Measurements from ENCODE around the gene FBXL17. TPM values are rescaled to one million over a fixed set of nuclear protein-coding genes. Genes with fewer than 3 reads are reported as not detected.

The FBXL17 gene
- total RNA-seq, 2 experiments from 2014 or later, result 6.6 to 9.4 TPM

GRCh38 chr5:107949688-107950341 lies 432.1 kb downstream of the FBXL17 start:
- ChIA-PET POLR2A (no interaction called here), CTCF (no interaction called here)
- Mint-ChIP-seq H3K36me3 (ENCODE audit: low read depth) (peaks cover 7% of the 10 kb centered on the region), H3K4me1 (ENCODE audit: low read depth) (peaks cover 24% of the 10 kb centered on the region), H3K4me3 (peak overlapping the region; percentile 34), H3K27ac (peak overlapping the region; percentile 79), H3K27me3 (ENCODE audit: low read depth) (no peaks in the 10 kb centered on the region), H3K9me3 (ENCODE audit: insufficient read depth) (no peaks in the 10 kb centered on the region)
- no peak for DNase-seq
- peak; percentile 61 for ATAC-seq

DNA sequence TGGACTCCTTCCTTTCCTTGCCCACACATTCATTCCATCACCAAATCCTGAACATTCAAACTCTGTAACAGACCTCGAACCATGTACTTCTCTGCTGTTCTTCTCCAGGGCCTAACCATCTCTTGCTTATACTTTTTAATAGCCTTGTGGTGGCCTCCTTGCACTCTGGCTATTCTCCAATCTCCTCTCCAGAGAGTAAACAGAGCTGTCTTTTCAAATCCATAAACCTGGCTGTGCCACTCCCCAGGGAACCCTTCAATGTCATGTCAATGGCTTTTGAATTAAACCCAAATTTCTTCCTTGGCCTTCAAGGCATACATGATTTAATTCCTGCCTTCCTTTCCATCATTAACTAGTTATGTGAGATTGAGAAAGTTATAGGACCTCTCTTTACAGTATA lies 433.5 kb downstream of the FBXL17 start:
- no peak for ATAC-seq

GRCh38 chr5:107945061-107945460 lies 436.8 kb downstream of the FBXL17 start:
- Mint-ChIP-seq H3K27me3 (ENCODE audit: low read depth) (no peaks in the 10 kb centered on the region), H3K4me1 (ENCODE audit: low read depth) (peaks cover 17% of the 10 kb centered on the region), H3K27ac (no peak overlapping the region), H3K4me3 (no peak overlapping the region), H3K9me3 (ENCODE audit: insufficient read depth) (no peaks in the 10 kb centered on the region), H3K36me3 (ENCODE audit: low read depth) (no peaks in the 10 kb centered on the region)
- ATAC-seq, result no peak
- no peak for DNase-seq
- ChIA-PET CTCF (no interaction called here), POLR2A (no interaction called here)

More for the DNA sequence above, 433.5 kb downstream of the FBXL17 start:
- Mint-ChIP-seq H3K36me3 (ENCODE audit: low read depth) (peaks cover 3% of the 10 kb centered on the region), H3K4me1 (ENCODE audit: low read depth) (peaks cover 24% of the 10 kb centered on the region), H3K9me3 (ENCODE audit: insufficient read depth) (no peaks in the 10 kb centered on the region), H3K4me3 (no peak overlapping the region), H3K27ac (no peak overlapping the region), H3K27me3 (ENCODE audit: low read depth) (no peaks in the 10 kb centered on the region)
- CTCF ChIA-PET, result no interaction called here
- DNase-seq, result no peak
- POLR2A ChIA-PET, result no interaction called here

DNA sequence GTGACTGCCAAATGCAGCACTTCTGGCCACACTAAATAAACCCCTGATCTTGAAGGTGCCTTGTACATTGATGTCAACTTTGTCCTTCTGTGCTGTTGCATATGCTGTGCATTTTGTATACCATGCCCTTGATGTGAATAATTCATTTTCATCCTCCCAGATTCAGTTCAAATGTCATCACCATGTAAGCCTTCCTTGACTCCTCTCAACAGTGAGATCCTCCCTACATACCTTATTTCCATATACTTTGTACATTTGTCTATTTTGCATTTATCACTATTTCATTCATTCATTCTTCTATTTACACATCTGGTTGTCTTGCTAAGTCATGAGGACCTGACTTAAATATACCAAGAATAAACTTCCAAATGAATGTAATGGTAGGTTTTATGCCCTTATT lies 438.0 kb downstream of the FBXL17 start:
- no peak for DNase-seq
- ChIA-PET POLR2A (no interaction called here), CTCF (no interaction called here)
- Mint-ChIP-seq H3K36me3 (ENCODE audit: low read depth) (no peaks in the 10 kb centered on the region), H3K4me3 (no peak overlapping the region), H3K9me3 (ENCODE audit: insufficient read depth) (no peaks in the 10 kb centered on the region), H3K27ac (no peak overlapping the region), H3K27me3 (ENCODE audit: low read depth) (no peaks in the 10 kb centered on the region), H3K4me1 (ENCODE audit: low read depth) (peaks cover 5% of the 10 kb centered on the region)
- no peak for ATAC-seq

DNA sequence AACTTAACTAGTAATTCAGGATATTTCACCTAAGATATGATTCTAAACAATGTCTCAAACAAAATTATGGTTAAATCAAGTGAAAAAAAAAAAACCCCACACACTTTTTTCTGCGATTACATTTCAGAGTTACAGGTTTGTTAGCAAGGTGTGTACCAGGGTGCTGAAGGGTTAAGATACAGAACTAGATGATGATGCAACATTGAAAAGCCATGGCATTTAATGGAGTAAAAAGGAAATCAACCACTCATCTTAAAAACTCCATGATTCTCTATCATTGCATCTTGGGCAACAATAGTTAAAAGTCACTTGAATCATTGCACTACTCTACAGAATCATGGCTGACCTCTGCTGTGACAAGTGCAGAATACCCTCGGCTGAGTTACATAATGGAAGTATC lies 440.9 kb downstream of the FBXL17 start:
- Mint-ChIP-seq H3K27me3 (ENCODE audit: low read depth) (no peaks in the 10 kb centered on the region), H3K4me3 (no peak overlapping the region), H3K27ac (no peak overlapping the region), H3K9me3 (ENCODE audit: insufficient read depth) (no peaks in the 10 kb centered on the region), H3K36me3 (ENCODE audit: low read depth) (no peaks in the 10 kb centered on the region), H3K4me1 (ENCODE audit: low read depth) (no peaks in the 10 kb centered on the region)
- ATAC-seq (no peak), DNase-seq (no peak)
- CTCF ChIA-PET, result no interaction called here
- POLR2A ChIA-PET, result no interaction called here

- DNase-seq, result no peak
- no peak for ATAC-seq
- Mint-ChIP-seq H3K27ac (no peak overlapping the region), H3K4me3 (no peak overlapping the region), H3K4me1 (ENCODE audit: low read depth) (no peaks in the 10 kb centered on the region), H3K9me3 (ENCODE audit: insufficient read depth) (no peaks in the 10 kb centered on the region), H3K27me3 (ENCODE audit: low read depth) (no peaks in the 10 kb centered on the region), H3K36me3 (ENCODE audit: low read depth) (no peaks in the 10 kb centered on the region)
- POLR2A ChIA-PET, result no interaction called here
- CTCF ChIA-PET, result no interaction called here
Observed at GRCh38 chr5:107937651-107938355, 444.1 kb downstream of the FBXL17 start.

DNA sequence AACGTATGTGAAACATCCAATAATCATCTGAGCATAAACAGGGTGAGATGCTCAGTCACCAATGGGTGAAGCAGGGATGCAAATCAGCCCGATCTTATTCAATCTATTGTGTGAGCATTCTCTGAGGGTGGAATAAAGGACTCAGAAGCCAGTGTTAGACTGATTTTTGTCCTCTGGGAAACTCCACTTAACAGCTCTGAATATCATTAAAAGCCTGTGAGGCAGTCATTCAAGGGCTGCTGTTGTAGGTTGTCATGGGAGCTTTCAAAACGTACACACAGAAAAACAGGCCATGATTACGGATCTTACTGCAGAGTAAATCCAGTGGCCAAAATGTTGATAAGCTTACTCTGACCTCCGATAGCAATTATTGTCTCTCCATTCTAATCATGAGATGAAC lies 444.7 kb downstream of the FBXL17 start:
- DNase-seq, result no peak
- no peaks in the 10 kb centered on the region for H3K4me1 Mint-ChIP-seq (ENCODE audit: low read depth)
- H3K36me3 Mint-ChIP-seq (ENCODE audit: low read depth), result no peaks in the 10 kb centered on the region
- no peak for ATAC-seq
- no peak overlapping the region for H3K27ac Mint-ChIP-seq
- H3K9me3 Mint-ChIP-seq (ENCODE audit: insufficient read depth), result peaks cover 3% of the 10 kb centered on the region
- H3K27me3 Mint-ChIP-seq (ENCODE audit: low read depth), result no peaks in the 10 kb centered on the region
- CTCF ChIA-PET, result no interaction called here
- no peak overlapping the region for H3K4me3 Mint-ChIP-seq
- POLR2A ChIA-PET, result no interaction called here

DNA sequence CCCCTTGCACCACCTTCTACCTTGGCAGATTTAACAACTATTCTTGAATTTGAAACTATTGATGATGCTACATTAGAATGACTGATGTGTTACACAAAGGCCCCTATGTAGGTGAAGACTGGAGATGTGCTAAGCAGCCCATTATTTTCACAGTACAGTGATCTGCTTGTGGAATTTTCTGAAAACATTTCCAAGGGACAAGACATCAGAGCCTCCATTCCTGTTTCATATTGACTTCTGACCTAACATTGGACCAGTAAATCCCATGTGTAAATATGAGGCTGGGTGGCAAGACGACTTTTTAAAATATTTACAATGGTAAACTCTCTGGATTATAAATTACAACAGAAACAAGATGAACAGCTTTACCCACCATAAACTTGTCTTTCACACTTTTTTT lies 445.4 kb downstream of the FBXL17 start:
- ChIA-PET CTCF (no interaction called here), POLR2A (no interaction called here)
- Mint-ChIP-seq H3K4me3 (no peak overlapping the region), H3K4me1 (ENCODE audit: low read depth) (no peaks in the 10 kb centered on the region), H3K27ac (no peak overlapping the region), H3K27me3 (ENCODE audit: low read depth) (no peaks in the 10 kb centered on the region), H3K9me3 (ENCODE audit: insufficient read depth) (peaks cover 5% of the 10 kb centered on the region), H3K36me3 (ENCODE audit: low read depth) (no peaks in the 10 kb centered on the region)
- no peak for DNase-seq
- no peak for ATAC-seq

DNA sequence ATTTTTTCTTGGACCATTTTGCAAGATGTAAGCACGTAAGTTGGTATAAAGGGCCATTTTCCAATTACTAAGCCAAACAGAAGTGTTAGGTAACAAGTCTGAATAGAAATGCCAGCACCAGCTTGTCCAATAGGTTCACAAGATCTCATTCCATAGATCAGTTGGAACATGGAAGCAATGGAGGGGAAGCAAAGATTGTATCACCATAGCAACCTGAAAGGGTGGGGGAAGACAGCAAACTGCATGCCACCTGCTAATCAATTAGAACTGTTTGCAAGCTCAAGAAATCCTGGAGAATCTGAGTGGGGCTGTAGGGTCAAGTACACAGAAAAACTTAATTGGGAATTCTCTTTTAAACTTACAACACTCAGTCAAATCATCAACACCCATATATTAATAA lies 446.3 kb downstream of the FBXL17 start:
- CTCF ChIA-PET, result no interaction called here
- H3K36me3 Mint-ChIP-seq (ENCODE audit: low read depth), result no peaks in the 10 kb centered on the region
- ATAC-seq, result no peak
- no peak overlapping the region for H3K4me3 Mint-ChIP-seq
- peaks cover 5% of the 10 kb centered on the region for H3K9me3 Mint-ChIP-seq (ENCODE audit: insufficient read depth)
- DNase-seq, result no peak
- H3K27ac Mint-ChIP-seq, result no peak overlapping the region
- no peaks in the 10 kb centered on the region for H3K4me1 Mint-ChIP-seq (ENCODE audit: low read depth)
- POLR2A ChIA-PET, result no interaction called here
- H3K27me3 Mint-ChIP-seq (ENCODE audit: low read depth), result no peaks in the 10 kb centered on the region

DNA sequence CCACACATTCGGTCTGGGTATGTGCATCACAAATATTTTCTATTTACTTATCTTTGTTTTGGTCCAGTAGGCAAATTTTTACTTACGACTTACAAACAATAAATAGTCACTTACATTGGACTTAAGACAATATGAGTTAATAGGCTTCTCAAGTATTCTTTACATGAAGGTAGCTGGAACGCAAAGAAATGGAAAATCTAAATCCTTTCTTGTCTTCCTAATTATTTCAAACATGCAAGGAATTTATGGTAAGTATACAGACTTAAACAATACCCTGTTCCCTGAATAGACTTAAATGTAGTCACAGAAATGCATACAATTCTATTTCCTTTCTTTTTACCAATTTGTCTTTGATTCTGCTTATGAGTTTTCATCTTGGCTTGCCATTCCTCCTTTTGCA lies 448.6 kb downstream of the FBXL17 start:
- Mint-ChIP-seq H3K9me3 (ENCODE audit: insufficient read depth) (peaks cover 5% of the 10 kb centered on the region), H3K36me3 (ENCODE audit: low read depth) (no peaks in the 10 kb centered on the region), H3K4me3 (no peak overlapping the region), H3K4me1 (ENCODE audit: low read depth) (peaks cover 9% of the 10 kb centered on the region), H3K27ac (no peak overlapping the region), H3K27me3 (ENCODE audit: low read depth) (no peaks in the 10 kb centered on the region)
- POLR2A ChIA-PET, result no interaction called here
- CTCF ChIA-PET, result no interaction called here
- no peak for ATAC-seq
- no peak for DNase-seq

GRCh38 chr5:107930891-107931290 lies 451.0 kb downstream of the FBXL17 start:
- Mint-ChIP-seq H3K27me3 (ENCODE audit: low read depth) (no peaks in the 10 kb centered on the region), H3K4me3 (no peak overlapping the region), H3K9me3 (ENCODE audit: insufficient read depth) (peaks cover 5% of the 10 kb centered on the region), H3K4me1 (ENCODE audit: low read depth) (peaks cover 9% of the 10 kb centered on the region), H3K27ac (no peak overlapping the region), H3K36me3 (ENCODE audit: low read depth) (no peaks in the 10 kb centered on the region)
- ChIA-PET CTCF (no interaction called here), POLR2A (no interaction called here)
- DNase-seq (no peak), ATAC-seq (no peak)

- H3K36me3 Mint-ChIP-seq (ENCODE audit: low read depth), result no peaks in the 10 kb centered on the region
- peaks cover 17% of the 10 kb centered on the region for H3K4me1 Mint-ChIP-seq (ENCODE audit: low read depth)
- CTCF ChIA-PET, result no interaction called here
- no peak overlapping the region for H3K4me3 Mint-ChIP-seq
- no peak for ATAC-seq
- H3K27ac Mint-ChIP-seq, result peak overlapping the region; percentile 20
- no peak for DNase-seq
- POLR2A ChIA-PET, result no interaction called here
- peaks cover 5% of the 10 kb centered on the region for H3K9me3 Mint-ChIP-seq (ENCODE audit: insufficient read depth)
- no peaks in the 10 kb centered on the region for H3K27me3 Mint-ChIP-seq (ENCODE audit: low read depth)
Observed at GRCh38 chr5:107930092-107930491, 451.8 kb downstream of the FBXL17 start.

- Mint-ChIP-seq H3K27me3 (ENCODE audit: low read depth) (no peaks in the 10 kb centered on the region), H3K4me1 (ENCODE audit: low read depth) (peaks cover 25% of the 10 kb centered on the region), H3K9me3 (ENCODE audit: insufficient read depth) (peaks cover 5% of the 10 kb centered on the region), H3K4me3 (no peak overlapping the region), H3K36me3 (ENCODE audit: low read depth) (no peaks in the 10 kb centered on the region), H3K27ac (no peak overlapping the region)
- ChIA-PET CTCF (no interaction called here), POLR2A (no interaction called here)
- DNase-seq (no peak), ATAC-seq (no peak)
Observed at GRCh38 chr5:107929080-107929479, 452.8 kb downstream of the FBXL17 start.
